Dedifferentiated amniotic fluid mesenchymal stem cell (primary cell): ENCODE results near the gene ADARB2.

Source experiments
- DNase-seq: peaks from one replicate; pipeline ENCODE4 v3.0.0-alpha.2; 2016; ENCODE audit errors: extremely low spot score

The ADARB2 gene

DNA sequence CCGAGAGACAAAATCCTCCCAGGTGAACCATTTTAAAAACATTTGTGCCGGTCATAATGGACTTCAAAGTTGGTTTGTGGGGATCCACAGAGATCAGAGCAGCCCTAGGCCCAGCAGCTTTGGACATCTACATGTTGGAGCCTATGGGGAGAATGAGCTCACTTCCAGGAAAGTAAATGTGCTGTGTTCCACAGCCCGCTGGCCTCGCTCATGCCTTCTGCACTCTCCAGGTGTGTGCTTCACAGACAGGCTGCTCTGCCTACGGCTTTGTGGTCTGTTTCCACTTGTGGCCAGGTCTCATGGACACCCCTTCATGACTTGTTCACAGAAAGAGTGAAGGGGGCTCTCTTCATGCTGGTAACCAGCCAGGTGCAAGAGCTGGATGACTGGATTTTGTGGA lies 141.6 kb downstream of the ADARB2 start:
- DNase-seq = no peak

DNA sequence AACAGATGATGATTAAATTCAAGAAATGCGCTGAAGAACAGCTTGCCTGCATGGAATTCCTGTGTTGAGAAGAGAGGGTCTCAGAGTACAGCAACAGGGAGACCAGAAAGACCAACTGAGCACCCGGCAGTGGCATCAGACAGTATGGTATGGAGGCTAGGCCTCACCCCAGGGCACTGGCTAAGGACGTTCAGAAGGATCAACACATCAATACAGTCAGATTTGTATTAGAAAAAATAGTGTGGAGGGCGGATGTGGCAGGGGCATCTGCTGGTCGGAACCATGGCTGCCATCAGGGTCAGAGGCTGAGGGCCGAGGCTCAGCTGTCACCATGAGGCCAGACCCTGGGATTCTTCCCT lies 142.1 kb downstream of the ADARB2 start:
- DNase-seq = no peak

GRCh38 chr10:1594372-1595241 lies 142.7 kb downstream of the ADARB2 start:
- no peak for DNase-seq

GRCh38 chr10:1591742-1592141 lies 145.6 kb downstream of the ADARB2 start:
- no peak for DNase-seq

GRCh38 chr10:1591045-1591444 lies 146.3 kb downstream of the ADARB2 start:
- no peak for DNase-seq

DNA sequence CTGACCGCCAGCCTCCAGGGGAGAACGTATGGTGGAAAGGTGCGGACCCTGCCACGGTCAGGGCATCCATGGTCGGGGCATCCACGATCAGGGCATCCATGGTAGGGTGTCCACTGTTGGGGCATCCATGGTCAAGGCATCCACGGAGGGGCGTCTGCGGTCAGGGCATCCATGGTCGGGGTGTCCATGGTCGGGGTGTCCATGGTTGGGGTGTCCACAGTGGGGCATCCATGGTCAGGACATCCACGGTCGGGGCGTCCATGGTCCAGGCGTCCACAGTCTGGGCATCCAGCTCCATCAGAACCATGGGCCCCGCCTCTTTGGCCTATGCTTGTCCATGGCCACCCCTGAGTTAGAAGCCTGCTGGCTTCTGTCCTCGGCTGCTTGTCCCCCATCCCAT lies 148.1 kb downstream of the ADARB2 start:
- DNase-seq = no peak

GRCh38 chr10:1582739-1583138 lies 154.6 kb downstream of the ADARB2 start:
- no peak for DNase-seq

GRCh38 chr10:1581189-1581588 lies 156.1 kb downstream of the ADARB2 start:
- DNase-seq = no peak

DNA sequence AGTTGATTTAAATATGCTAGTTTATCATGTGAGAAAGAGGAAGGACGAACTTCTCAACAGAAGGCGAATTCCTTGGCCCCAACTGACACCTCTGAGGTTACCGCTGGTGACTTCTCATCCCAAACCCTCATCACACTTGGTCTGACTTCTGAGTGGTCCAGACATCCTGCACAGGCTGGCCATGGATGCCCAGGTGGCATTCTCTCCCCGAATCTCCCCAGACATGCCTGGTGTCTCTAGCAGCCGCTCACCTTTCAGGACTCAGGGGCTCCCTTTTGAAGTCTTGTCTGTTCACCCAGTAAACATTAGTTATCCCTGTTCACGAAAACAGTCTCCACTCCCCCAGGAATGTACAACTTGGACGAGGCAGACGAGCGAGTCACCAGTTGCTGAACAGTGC lies 157.7 kb downstream of the ADARB2 start:
- DNase-seq = no peak

- no peak for DNase-seq
These were observed 158.2 kb downstream of the ADARB2 start for GRCh38 chr10:1579141-1579491.

- DNase-seq = no peak
These were observed 158.8 kb downstream of the ADARB2 start for GRCh38 chr10:1578392-1579140.

GRCh38 chr10:1577945-1578344 lies 159.4 kb downstream of the ADARB2 start:
- no peak for DNase-seq

DNA sequence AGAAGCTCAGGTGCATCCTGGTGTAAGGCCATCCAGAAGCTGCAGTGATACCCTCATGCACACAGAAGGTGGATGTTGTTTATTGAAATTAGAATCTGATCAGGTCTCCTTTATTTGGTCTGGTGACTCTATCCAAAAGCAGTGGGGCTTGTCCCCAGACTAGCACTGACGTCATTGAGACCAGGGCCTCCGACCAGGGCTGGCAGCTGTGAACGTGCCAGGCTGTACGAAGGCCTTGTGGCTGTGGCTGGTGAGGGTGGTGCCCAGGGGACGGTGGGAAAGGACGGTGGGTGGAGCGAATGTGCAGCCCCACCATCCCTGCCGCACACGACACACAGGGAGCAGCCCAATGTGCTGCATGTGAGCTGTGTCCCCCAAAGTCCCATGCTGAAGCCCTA lies 160.0 kb downstream of the ADARB2 start:
- DNase-seq = no peak

GRCh38 chr10:1576467-1577372 lies 160.6 kb downstream of the ADARB2 start:
- no peak for DNase-seq

DNA sequence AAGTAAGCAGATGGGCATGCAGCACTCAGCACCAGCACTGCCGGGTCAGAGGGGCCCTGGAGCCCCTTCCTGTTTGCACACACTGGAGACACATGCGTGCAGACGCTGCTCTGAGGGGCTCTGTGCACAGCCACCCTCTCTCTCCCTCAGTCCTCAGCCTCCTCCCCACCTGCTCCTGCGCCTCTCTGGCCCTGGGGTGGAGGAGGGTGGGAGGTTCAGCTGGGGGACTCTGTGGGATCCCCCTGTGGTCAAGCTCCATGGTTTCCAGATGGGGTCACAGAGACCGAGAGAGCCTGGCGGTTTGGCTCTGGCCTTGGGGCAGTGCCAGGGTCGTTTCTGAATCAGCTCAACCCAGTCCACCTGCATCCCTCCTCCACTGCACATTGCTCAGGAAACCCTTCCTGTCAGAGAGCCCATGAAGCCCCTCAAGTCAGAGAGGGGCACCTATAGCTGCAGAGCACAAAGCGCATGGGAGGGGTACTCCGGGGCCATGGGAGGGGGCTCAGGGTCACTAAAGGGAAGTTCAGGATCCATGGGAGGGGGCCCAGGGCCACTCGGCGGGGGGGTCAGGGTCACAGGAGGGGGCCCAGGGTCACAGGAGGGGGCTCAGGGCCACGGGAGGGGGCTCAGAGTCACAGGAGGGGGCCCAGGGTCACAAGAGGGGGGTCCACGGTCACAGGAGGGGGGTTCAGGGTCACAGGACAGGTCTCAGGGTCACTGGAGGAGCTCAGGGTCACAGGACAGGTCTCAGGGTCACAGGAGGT lies 161.7 kb downstream of the ADARB2 start:
- no peak for DNase-seq

DNA sequence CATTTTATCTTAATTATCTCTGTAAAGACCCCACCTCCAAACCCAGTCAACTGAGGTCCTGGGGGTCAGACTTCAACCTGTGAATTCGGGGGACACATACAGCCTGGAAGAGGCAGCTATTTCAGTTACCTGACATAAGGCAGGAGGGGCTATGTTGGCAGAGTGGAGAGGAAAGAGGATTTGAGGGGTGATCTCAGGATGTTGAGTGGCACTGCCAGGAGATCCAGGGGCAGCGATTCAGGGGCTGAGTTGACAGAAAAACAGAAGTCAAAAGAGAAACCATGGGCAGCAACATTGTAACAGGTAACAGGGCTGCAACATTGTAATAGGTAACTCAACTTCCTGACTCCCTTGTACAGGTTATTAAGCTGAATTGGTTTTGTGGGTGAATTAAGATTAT lies 162.6 kb downstream of the ADARB2 start:
- DNase-seq = no peak

- DNase-seq = no peak
These were observed 163.3 kb downstream of the ADARB2 start for GRCh38 chr10:1573981-1574380.

- no peak for DNase-seq
These were observed 163.9 kb downstream of the ADARB2 start for GRCh38 chr10:1573334-1573969.

GRCh38 chr10:1572519-1573333 lies 164.6 kb downstream of the ADARB2 start:
- DNase-seq = no peak

DNA sequence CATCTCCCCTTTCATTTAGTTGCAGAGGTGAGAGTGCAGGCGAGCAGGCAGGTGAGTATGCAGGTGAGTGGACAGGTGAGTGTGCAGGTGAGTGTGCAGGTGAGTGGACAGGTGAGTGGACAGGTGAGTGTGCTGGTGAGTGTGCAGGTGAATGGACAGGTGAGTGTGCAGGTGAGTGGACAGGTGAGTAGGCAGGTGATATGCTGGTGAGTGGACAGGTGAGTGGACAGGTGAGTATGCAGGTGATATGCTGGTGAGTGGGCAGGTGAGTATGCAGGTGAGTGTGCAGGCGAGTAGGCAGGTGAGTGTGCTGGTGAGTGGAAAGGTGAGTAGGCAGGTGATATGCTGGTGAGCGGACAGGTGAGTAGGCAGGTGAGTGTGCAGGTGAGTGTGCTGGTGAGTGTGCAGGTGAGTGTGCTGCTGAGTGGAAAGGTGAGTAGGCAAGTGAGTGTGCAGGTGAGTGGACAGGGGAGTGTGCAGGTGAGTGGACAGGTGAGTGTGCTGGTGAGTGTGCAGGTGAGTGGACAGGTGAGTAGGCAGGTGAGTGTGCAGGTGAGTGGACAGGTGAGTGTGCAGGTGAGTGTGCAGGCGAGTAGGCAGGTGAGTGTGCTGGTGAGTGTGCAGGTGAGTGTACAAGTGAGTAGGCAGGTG lies 165.6 kb downstream of the ADARB2 start:
- no peak for DNase-seq
